Measurements from ENCODE around the gene FAM168A. TPM values are rescaled to one million over a fixed set of nuclear protein-coding genes. Genes with fewer than 3 reads are reported as not detected.

The FAM168A gene
- total and polyA plus RNA-seq, 9 of the 15 experiments (the other 6 are each of a cell fraction or from before 2014, with no cell fraction given): 0.44 to 7.2 (median 2.9) TPM

GRCh38 chr11:73458201-73458600 lies 139.7 kb downstream of the FAM168A start (continued):
- TF ChIP-seq ZBTB11 (CRISPR knock-in tag; IDR thresholded peaks at IDR 0.05) (no peak), SRSF9 (IDR thresholded peaks at IDR 0.05; ENCODE audit: borderline replicate concordance, low read depth, low read length) (no peak)

- Histone ChIP-seq H3K9me3 (replicated peaks; ENCODE audit: control insufficient read depth, insufficient read depth, low read depth, low read length) (no peaks in the 10 kb centered on the region), H4K20me1 (replicated peaks; ENCODE audit: control insufficient read depth, insufficient read depth, low read length) (no peaks in the 10 kb centered on the region), H3K4me1 (replicated peaks in 1 of 2; ENCODE audit: control insufficient read depth in 2 of 2, insufficient read depth in 2 of 2, low read length in 2 of 2) (no peaks in the 10 kb centered on the region), H3K4me3 (no peak overlapping the region), H3K36me3 (ENCODE audit: control insufficient read depth, insufficient read depth, low read length) (no peaks in the 10 kb centered on the region), H2AFZ (ENCODE audit: low read depth, low read length) (no peak overlapping the region), H3K9ac (ENCODE audit: insufficient read depth in 1 of 2, low read depth in 2 of 2, low read length in 2 of 2) (no peak overlapping the region), H3K4me2 (ENCODE audit: insufficient read depth, low read length) (no peak overlapping the region), H3K9me1 (ENCODE audit: control insufficient read depth, insufficient read depth, low read length) (no peaks in the 10 kb centered on the region), H3K27me3 (ENCODE audit: control insufficient read depth in 2 of 2, insufficient read depth in 2 of 2, low read length in 2 of 2) (peaks cover 6 to 8% of the 10 kb centered on the region in 2 experiments; a peak in 3 of 5 replicates), H3K27ac (ENCODE audit: extremely low read depth, low read depth, low read length) (no peak overlapping the region), H3K79me2 (ENCODE audit: control insufficient read depth, insufficient read depth, low read length) (no peaks in the 10 kb centered on the region)
- intact Hi-C loops (cut with micrococcal nuclease) (no loop called here), in situ Hi-C loops (cut with MboI) (no loop called here)
- POLR2A ChIA-PET: no interaction called here
- CTCF ChIA-PET (ENCODE audit: low intra/inter-chr PET ratio): no interaction called here
- WGBS (ENCODE audit: insufficient coverage, low coverage, missing lambda C conversion rate): 16% methylated on average over 9 of the region's 9 CpGs
- ATAC-seq: no peak
- no TSS peak for BruUV-seq (replicated peaks)
- no peak for FAIRE-seq
- no peak for DNase-seq (ENCODE audit: extremely low read depth in 1 of 4, low spot score in 3 of 4)
- TF ChIP-seq CHAMP1 (IDR thresholded peaks at IDR 0.05) (no peak), XRCC4 (IDR thresholded peaks at IDR 0.05; ENCODE audit: extremely low read depth, insufficient read depth, insufficient read length) (no peak), CREB5 (CRISPR knock-in tag; IDR thresholded peaks at IDR 0.05) (no peak), ZNF707 (CRISPR knock-in tag; conservative IDR thresholded peaks at IDR 0.05) (no peak), PML (IDR thresholded peaks at IDR 0.05; ENCODE audit: low read length) (no peak), TRIM28 (IDR thresholded peaks at IDR 0.05) (no peak), TGIF2 (CRISPR knock-in tag; IDR thresholded peaks at IDR 0.05) (no peak), ZNF79 (CRISPR knock-in tag; IDR thresholded peaks at IDR 0.05; ENCODE audit: low read depth) (no peak), RBM14 (IDR thresholded peaks at IDR 0.05; ENCODE audit: borderline replicate concordance, insufficient read depth, low read depth, low read length) (no peak)
Measured at GRCh38 chr11:73454987-73455386, 142.9 kb downstream of the FAM168A start.
